Right lobe of liver (tissue), 4 donors: ENCODE results near the gene SLC35A3.

Source experiments
- POLR2A ChIP-seq: fragments of 450-650 bp; IDR thresholded peaks from one replicate; pipeline ENCODE4 v1.6.1; 2017; ENCODE audit warnings: antibody characterized with exemption, mild to moderate bottlenecking
- TF ChIP-seq, protein P1 (sequence below), 4 donors: fragments of 200-600 bp in 3 of 4; fragments of 450-650 bp in 1 of 4; IDR thresholded peaks; one replicate each; pipeline versions ENCODE4 v1.5.1 to v1.8.0; 2016 to 2022; ENCODE audit warnings: antibody characterized with exemption in 4 of 4, mild to moderate bottlenecking in 2 of 4
- donor health status: DM: no; HTN: no; CAD: no.
- donor health status: DM: no; HTN: no; CAD: no.
- donor health status: DM: no; HTN: yes; CAD: no.

DNA sequence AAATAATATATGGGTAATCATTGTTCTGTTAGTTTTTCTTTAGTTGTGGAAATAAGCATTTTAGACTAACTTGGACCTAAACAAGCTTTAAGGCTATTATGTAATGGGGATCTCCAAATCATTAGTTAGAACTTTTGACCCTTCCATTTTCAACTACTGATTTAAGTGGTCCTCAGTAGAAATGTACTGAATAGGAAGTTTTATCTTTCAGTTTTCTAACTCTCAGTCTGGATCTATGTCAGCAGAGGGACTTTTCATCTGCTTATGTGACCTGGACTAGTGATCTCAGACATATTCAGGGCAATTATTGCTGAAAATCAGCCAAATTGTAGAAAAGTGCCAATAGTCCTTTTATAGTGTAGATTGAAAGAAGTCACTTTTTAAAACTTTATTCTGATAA lies 106.9 kb downstream of the SLC35A3 start:
- TF ChIP-seq, protein P1, sequence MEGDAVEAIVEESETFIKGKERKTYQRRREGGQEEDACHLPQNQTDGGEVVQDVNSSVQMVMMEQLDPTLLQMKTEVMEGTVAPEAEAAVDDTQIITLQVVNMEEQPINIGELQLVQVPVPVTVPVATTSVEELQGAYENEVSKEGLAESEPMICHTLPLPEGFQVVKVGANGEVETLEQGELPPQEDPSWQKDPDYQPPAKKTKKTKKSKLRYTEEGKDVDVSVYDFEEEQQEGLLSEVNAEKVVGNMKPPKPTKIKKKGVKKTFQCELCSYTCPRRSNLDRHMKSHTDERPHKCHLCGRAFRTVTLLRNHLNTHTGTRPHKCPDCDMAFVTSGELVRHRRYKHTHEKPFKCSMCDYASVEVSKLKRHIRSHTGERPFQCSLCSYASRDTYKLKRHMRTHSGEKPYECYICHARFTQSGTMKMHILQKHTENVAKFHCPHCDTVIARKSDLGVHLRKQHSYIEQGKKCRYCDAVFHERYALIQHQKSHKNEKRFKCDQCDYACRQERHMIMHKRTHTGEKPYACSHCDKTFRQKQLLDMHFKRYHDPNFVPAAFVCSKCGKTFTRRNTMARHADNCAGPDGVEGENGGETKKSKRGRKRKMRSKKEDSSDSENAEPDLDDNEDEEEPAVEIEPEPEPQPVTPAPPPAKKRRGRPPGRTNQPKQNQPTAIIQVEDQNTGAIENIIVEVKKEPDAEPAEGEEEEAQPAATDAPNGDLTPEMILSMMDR (IDR thresholded peaks at IDR 0.05), result no peak
- no peak for TF ChIP-seq POLR2A
